DND-41 (cell line): ENCODE data around the gene DIAPH3.

Experiments
- CTCF ChIP-seq: IDR thresholded peaks from 2 replicates; pipeline ENCODE4 v1.5.1; 2012; ENCODE audit warnings: borderline replicate concordance, low read length, moderate library complexity, mild to moderate bottlenecking; ENCODE audit not compliant: poor library complexity, severe bottlenecking; ENCODE audit errors: extremely low read depth
- EZH2 ChIP-seq: IDR thresholded peaks from 3 replicates; pipeline ENCODE4 v1.6.1; 2012; ENCODE audit warnings: borderline replicate concordance, low read depth, mild to moderate bottlenecking, moderate library complexity, low read length, inconsistent platforms; ENCODE audit not compliant: severe bottlenecking

GRCh38 chr13:60138674-60139073, 25.1 kb downstream of the DIAPH3 start:
- TF ChIP-seq CTCF: no peak
- no peak for TF ChIP-seq EZH2
